Heart right ventricle (tissue), 16 donors: Measurements from ENCODE around the gene FAM187B. TPM values are rescaled to one million over a fixed set of nuclear protein-coding genes. Genes with fewer than 3 reads are reported as not detected.
A peak's percentile ranks its signal among the peaks of the same experiment; 100 is the strongest.

Experiments used
- ATAC-seq, 8 donors: fragments of 200-7000 bp; cut with Tn5 transposase; one replicate each; pipeline ENCODE4 v1.9.1; 2020; ENCODE audit warnings: mild to moderate bottlenecking in 8 of 8, moderate library complexity in 8 of 8, moderate number of reproducible peaks in 1 of 8
- DNase-seq, 2 donors: peaks; one replicate each; pipeline ENCODE4 v3.0.0-alpha.2; 2020
- H3K27ac ChIP-seq, 10 donors: fragments of 200-600 bp; sonication (generic) in 2 of 10; one replicate each; pipeline versions ENCODE4 v1.5.0 to v1.8.0; 2020 to 2022; ENCODE audit warnings: mild to moderate bottlenecking in 3 of 10
- H3K27me3 ChIP-seq, 7 donors: fragments of 200-600 bp; one replicate each; pipeline ENCODE4 v1.8.0; 2021 to 2022; ENCODE audit warnings: mild to moderate bottlenecking in 2 of 7
- H3K36me3 ChIP-seq, 9 donors: fragments of 200-600 bp; sonication (generic) in 1 of 9; one replicate each; pipeline versions ENCODE4 v1.5.0 to v1.8.0; 2020 to 2022; ENCODE audit warnings: mild to moderate bottlenecking in 2 of 9
- H3K4me1 ChIP-seq, 9 donors: fragments of 200-600 bp; sonication (generic) in 1 of 9; one replicate each; pipeline versions ENCODE4 v1.5.0 to v1.8.0; 2020 to 2022; ENCODE audit warnings: mild to moderate bottlenecking in 4 of 9
- H3K4me3 ChIP-seq, 10 donors: fragments of 200-600 bp; sonication (generic) in 2 of 10; one replicate each; pipeline versions ENCODE4 v1.5.0 to v1.8.0; 2020 to 2022; ENCODE audit warnings: mild to moderate bottlenecking in 7 of 10, moderate library complexity in 2 of 10
- H3K9me3 ChIP-seq, 11 donors: fragments of 200-600 bp in 10 of 11; sonication (generic) in 2 of 11; one replicate each; pipeline versions ENCODE4 v1.5.0 to v1.8.0; 2013 to 2022; ENCODE audit warnings: mild to moderate bottlenecking in 2 of 11, control low read depth in 1 of 11, moderate library complexity in 1 of 11
- CTCF ChIP-seq, 9 donors: fragments of 200-600 bp; sonication (generic) in 2 of 9; IDR thresholded peaks; one replicate each; pipeline versions ENCODE4 v1.5.0 to v1.8.0; 2021 to 2022; ENCODE audit warnings: antibody characterized with exemption in 9 of 9, mild to moderate bottlenecking in 5 of 9, moderate library complexity in 1 of 9
- WGBS, 2 donors: extraction: QIAGEN DNeasy Blood & Tissue Kit; methylation state at CpG; one replicate each; pipeline ENCODE4 v1.1.7; 2013; ENCODE audit warnings: inconsistent platforms in 1 of 2; 5-methylcytosine and 5-hydroxymethylcytosine counted together
- intact Hi-C, 10 donors: fragments of 100-400 bp; cut with DNase I; formaldehyde crosslinking; loops; one replicate each; pipeline versions ENCODE4 v1.11.1 to v1.14.2; 2022
- polyA plus RNA-seq, 2 donors: library from polyadenylated mRNA; stranded (reverse); fragments of 200-250 nt; gene quantifications; one replicate each; pipeline ENCODE4 v1.2.3, GENCODE V29; 2013
- total RNA-seq, 10 donors: library from RNA; stranded (reverse); fragmentation: NEBNext Ultra II Directional in 3 of 10; extraction: Animal tissue kit (Norgen Biotek cat#: 25700) in 3 of 10; gene quantifications; one replicate each; pipeline versions ENCODE4 v1.2.1 to v1.2.4, GENCODE V29; 2021 to 2023
- donor health status: Arrhythmogenic right ventricular cardiomyopathy.
- donor health status: ischemic (EF 13 %, LVEDD 7.1; RV severe dilation, severe dysfunction).
- donor health status: healthy with polysubstance abuse.
- donor health status: DM: no; HTN: yes; CAD: no.
- donor health status: DM: no; HTN: no; CAD: no.
- donor health status: ischemic (EF 25% LVEDD 6.9; RV normal size, moderate dysfunction).
- donor health status: ischemic (EF 25% LVEDD 5.7; RV mildly dilated, moderate dysfunction).
- donor health status: healthy.
- donor health status: DM: yes; HTN: yes; CAD: no.
- donor health status: Ischemic cardiomyopathy.
- donor health status: ischemic (EF 35%, LVEDD 5.7; RV mildly dilated, moderate dysfunction).
- donor health status: nonischemic (EF 11% LVEDD 7.7; RV severe dilation, severe dysfunction).
- donor health status: DM: yes; HTN: yes; CAD: no.
- donor health status: PGD.
- donor health status: ischemic (EF 29% LVEDD 5.4; RV normal size, mild dysfunction).
- donor health status: nonischemic (EF 23%, LVEDD 6.1; RV moderate dilation, normal function).

FAM187B gene
- total and polyA plus RNA-seq, 12 donors, result 0.48 TPM; not detected in 11

DNA sequence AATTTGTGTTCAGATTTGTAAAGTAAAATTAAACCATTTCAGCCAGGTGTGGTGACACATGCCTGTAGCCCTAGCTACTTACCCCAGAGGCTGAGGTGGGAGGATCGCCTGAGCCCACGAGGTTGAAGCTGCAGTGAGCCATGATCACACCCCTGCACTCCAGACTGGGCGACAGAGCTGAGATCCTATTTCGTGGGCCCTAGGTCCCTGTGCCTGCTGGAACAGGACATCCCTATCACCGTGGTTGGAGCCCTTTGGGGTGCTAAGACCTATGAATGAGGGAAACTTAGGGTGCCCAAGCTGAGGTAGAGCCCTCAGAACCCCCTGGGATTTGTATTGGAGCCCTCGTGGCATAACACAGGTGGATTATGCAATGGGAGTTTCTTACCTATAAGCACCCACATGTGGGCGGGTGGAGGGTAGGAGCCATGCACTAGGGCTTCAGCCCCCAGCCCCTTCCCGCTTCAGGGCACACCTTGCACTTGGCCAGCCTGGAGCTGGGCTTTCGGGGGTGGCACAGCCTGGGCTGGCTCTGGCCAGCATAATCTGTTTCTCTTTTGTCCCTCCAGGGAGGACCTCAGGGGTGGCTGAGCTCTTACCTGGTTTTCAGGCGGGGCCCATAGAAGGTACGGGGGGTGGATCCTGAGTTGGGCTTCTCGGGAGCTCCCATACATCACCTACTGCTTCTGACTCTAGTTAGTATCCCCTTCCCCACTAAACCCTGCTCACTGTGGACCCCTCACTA is 33.0 kb upstream of the FAM187B start:
- H3K36me3 ChIP-seq, result no peaks in the 10 kb centered on the region
- no peak for TF ChIP-seq CTCF (IDR thresholded peaks at IDR 0.05)
- ATAC-seq (peak in 1 of 8 donors; percentile 2), DNase-seq (no peak)
- H3K27ac ChIP-seq, result no peak overlapping the region
- H3K27me3 ChIP-seq, result no peaks in the 10 kb centered on the region
- H3K4me1 ChIP-seq, result peaks cover 4 to 41% (median 26%) of the 10 kb centered on the region in 9 donors
- 74 to 83% methylated on average over 12 of the region's 12 CpGs for WGBS, 2 donors
- no peaks in the 10 kb centered on the region for H3K9me3 ChIP-seq
- H3K4me3 ChIP-seq, result no peak overlapping the region
- intact Hi-C loops, result loop anchor here in 1 of 10 donors (10.0 kb wide), 1 partner anchor 287 kb away; no protein-coding TSS in a partner anchor

- no peaks in the 10 kb centered on the region for H3K9me3 ChIP-seq
- H3K27ac ChIP-seq, result no peak overlapping the region
- no peaks in the 10 kb centered on the region for H3K36me3 ChIP-seq
- DNase-seq, result no peak
- TF ChIP-seq CTCF (IDR thresholded peaks at IDR 0.05), result no peak
- 79 to 85% methylated on average over 10 of the region's 10 CpGs for whole genome bisulfite sequencing, 2 donors
- no peak for ATAC-seq
- peaks cover 4 to 33% (median 19%) of the 10 kb centered on the region in 9 donors for H3K4me1 ChIP-seq
- no peak overlapping the region for H3K4me3 ChIP-seq
- H3K27me3 ChIP-seq, result peaks cover 0 to 5% (median 0%) of the 10 kb centered on the region in 7 donors
- intact Hi-C loops, result loop anchor here in 1 of 10 donors (10.0 kb wide), 1 partner anchor 286 kb away; no protein-coding TSS in a partner anchor
These were observed 32.3 kb upstream of the FAM187B start for GRCh38 chr19:35260694-35261304.

GRCh38 chr19:35257113-35257461 is 28.5 kb upstream of the FAM187B start:
- Histone ChIP-seq H3K27ac (no peak overlapping the region), H3K9me3 (no peaks in the 10 kb centered on the region), H3K4me1 (peaks cover 0 to 33% (median 12%) of the 10 kb centered on the region in 9 donors), H3K4me3 (no peak overlapping the region), H3K27me3 (peaks cover 0 to 15% (median 0%) of the 10 kb centered on the region in 7 donors), H3K36me3 (no peaks in the 10 kb centered on the region)
- ATAC-seq (no peak), DNase-seq (no peak)
- 76 to 78% methylated on average over 9 of the region's 9 CpGs for WGBS, 2 donors
- intact Hi-C loops, result loop anchor here in 1 of 10 donors (10.0 kb wide), 1 partner anchor 102 kb away; the partner anchor contains the start of gene FXYD5
- no peak for TF ChIP-seq CTCF (IDR thresholded peaks at IDR 0.05)

DNA sequence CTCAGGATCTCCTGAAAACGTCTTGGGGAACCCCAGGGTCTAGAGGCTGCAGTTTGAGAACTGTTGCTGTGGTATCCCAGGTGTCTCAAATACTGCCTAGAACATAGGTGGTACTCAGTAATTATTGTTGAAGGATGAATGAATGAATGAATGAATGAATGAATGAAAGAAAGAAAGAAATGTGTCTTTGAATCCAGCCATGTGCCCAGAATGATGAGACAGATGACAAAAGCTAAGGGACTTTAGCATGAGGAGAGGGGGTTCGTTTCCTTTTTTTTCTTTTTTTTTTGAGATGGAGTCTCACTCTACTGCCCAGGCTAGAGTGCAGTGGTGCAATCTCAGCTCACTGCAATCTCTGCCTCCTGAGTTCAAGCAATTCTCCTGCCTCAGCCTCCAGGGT is 28.0 kb upstream of the FAM187B start:
- 69 to 76% methylated on average over 2 of the region's 2 CpGs for WGBS, 2 donors
- TF ChIP-seq CTCF (IDR thresholded peaks at IDR 0.05), result no peak

More for the DNA sequence above, 28.0 kb upstream of the FAM187B start:
- Histone ChIP-seq H3K4me1 (peaks cover 0 to 33% (median 12%) of the 10 kb centered on the region in 9 donors), H3K36me3 (no peaks in the 10 kb centered on the region), H3K9me3 (no peaks in the 10 kb centered on the region), H3K27me3 (peaks cover 0 to 15% (median 0%) of the 10 kb centered on the region in 7 donors), H3K4me3 (no peak overlapping the region), H3K27ac (no peak overlapping the region)
- DNase-seq (no peak), ATAC-seq (no peak)
- intact Hi-C loops, result loop anchor here in 1 of 10 donors (10.0 kb wide), 1 partner anchor 102 kb away; the partner anchor contains the start of gene FXYD5
